ENCODE data around the gene LSG1. TPM values are rescaled to one million over a fixed set of nuclear protein-coding genes. Genes with fewer than 3 reads are reported as not detected.

LSG1 gene
- total RNA-seq, 1 donor from 2014 or later = 36.8 TPM

- H3K27ac ChIP-seq = no peak overlapping the region
- TF ChIP-seq CTCF (IDR thresholded peaks at IDR 0.05) = no peak
Measured at GRCh38 chr3:194682189-194682693, 10.2 kb upstream of the LSG1 start.

GRCh38 chr3:194680888-194681615, 9.1 kb upstream of the LSG1 start:
- no peak for TF ChIP-seq CTCF (IDR thresholded peaks at IDR 0.05)
- Histone ChIP-seq H3K27ac (no peak overlapping the region), H3K4me1 (peaks cover 16% of the 10 kb centered on the region), H3K4me3 (no peak overlapping the region), H3K27me3 (peaks cover 4% of the 10 kb centered on the region), H3K9me3 (no peaks in the 10 kb centered on the region), H3K36me3 (no peaks in the 10 kb centered on the region)
- no peak for DNase-seq
- intact Hi-C loops (cut with DNase I) = loop anchor here (5.0 kb wide), 1 partner anchor 576 kb away; no protein-coding TSS in a partner anchor
- no peak for ATAC-seq

More at GRCh38 chr3:194682189-194682693, 10.2 kb upstream of the LSG1 start:
- DNase-seq (no peak), ATAC-seq (no peak)
- H3K36me3 ChIP-seq = no peaks in the 10 kb centered on the region
- intact Hi-C loops (cut with DNase I) = loop anchor here (5.0 kb wide), 1 partner anchor 575 kb away; no protein-coding TSS in a partner anchor
- peaks cover 21% of the 10 kb centered on the region for H3K4me1 ChIP-seq
- H3K4me3 ChIP-seq = no peak overlapping the region
- no peaks in the 10 kb centered on the region for H3K27me3 ChIP-seq
- no peaks in the 10 kb centered on the region for H3K9me3 ChIP-seq

- H3K36me3 ChIP-seq = no peaks in the 10 kb centered on the region
- TF ChIP-seq CTCF (IDR thresholded peaks at IDR 0.05) = no peak
- intact Hi-C loops (cut with DNase I) = no loop called here
- peaks cover 4% of the 10 kb centered on the region for H3K4me1 ChIP-seq
- no peak overlapping the region for H3K27ac ChIP-seq
- no peaks in the 10 kb centered on the region for H3K9me3 ChIP-seq
- ATAC-seq = no peak
- H3K4me3 ChIP-seq = no peak overlapping the region
- H3K27me3 ChIP-seq = peaks cover 4% of the 10 kb centered on the region
- DNase-seq = no peak
Measured at GRCh38 chr3:194676471-194676870, 4.5 kb upstream of the LSG1 start.

DNA sequence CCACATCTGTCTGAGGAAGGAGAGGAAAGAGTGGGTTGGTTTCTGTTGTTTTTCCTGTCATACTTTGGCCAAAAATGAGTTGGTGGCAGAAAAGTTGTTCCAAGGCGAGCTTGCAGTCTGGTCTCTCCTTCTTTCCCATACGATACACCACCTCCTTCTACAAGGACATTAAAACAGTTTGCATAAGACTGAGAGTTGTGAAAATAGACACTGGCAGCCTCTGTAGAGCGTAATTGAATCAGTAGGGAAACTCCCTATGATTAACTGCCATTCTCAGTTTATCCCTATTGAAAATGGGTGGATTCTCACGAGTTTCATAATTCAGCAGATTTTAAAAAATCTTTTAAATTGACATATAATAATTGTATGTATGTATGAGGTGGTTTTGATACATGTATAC, 3.7 kb upstream of the LSG1 start:
- no peak for ATAC-seq
- Histone ChIP-seq H3K36me3 (no peaks in the 10 kb centered on the region), H3K4me3 (no peak overlapping the region), H3K9me3 (no peaks in the 10 kb centered on the region), H3K4me1 (peaks cover 12% of the 10 kb centered on the region), H3K27me3 (peaks cover 4% of the 10 kb centered on the region), H3K27ac (no peak overlapping the region)
- no peak for DNase-seq
- intact Hi-C loops (cut with DNase I) = no loop called here
- TF ChIP-seq CTCF (IDR thresholded peaks at IDR 0.05) = no peak

GRCh38 chr3:194675081-194675640, 3.2 kb upstream of the LSG1 start:
- Histone ChIP-seq H3K27me3 (peaks cover 4% of the 10 kb centered on the region), H3K4me3 (no peak overlapping the region), H3K9me3 (no peaks in the 10 kb centered on the region), H3K27ac (no peak overlapping the region), H3K36me3 (peaks cover under 1% of the 10 kb centered on the region), H3K4me1 (peaks cover 15% of the 10 kb centered on the region)
- DNase-seq (no peak), ATAC-seq (no peak)
- TF ChIP-seq CTCF (IDR thresholded peaks at IDR 0.05) = no peak
- intact Hi-C loops (cut with DNase I) = no loop called here
